ENCODE data around the gene MCRS1. TPM values are rescaled to one million over a fixed set of nuclear protein-coding genes. Genes with fewer than 3 reads are reported as not detected.

MCRS1 gene
- total RNA-seq, 2 donors from 2014 or later: 54.1 to 87.0 TPM

- Histone ChIP-seq H3K27ac (no peak overlapping the region), H3K4me1 (replicated peaks) (no peaks in the 10 kb centered on the region), H3K36me3 (no peaks in the 10 kb centered on the region), H3K9me3 (no peaks in the 10 kb centered on the region), H3K27me3 (replicated peaks; ENCODE audit: insufficient read depth) (no peaks in the 10 kb centered on the region), H3K4me3 (no peak overlapping the region)
- intact Hi-C loops (cut with DNase I): no loop called here
- 89% methylated on average over 4 of the region's 4 CpGs for WGBS
- no peak for DNase-seq (ENCODE audit: low spot score)
- TF ChIP-seq POLR2A (IDR thresholded peaks at IDR 0.05) (no peak), POLR2AphosphoS5 (IDR thresholded peaks at IDR 0.05) (no peak), CTCF (IDR thresholded peaks at IDR 0.05) (no peak)
Observed at GRCh38 chr12:49521389-49521788, 46.6 kb downstream of the MCRS1 start.

GRCh38 chr12:49519574-49519936 lies 48.4 kb downstream of the MCRS1 start:
- Histone ChIP-seq H3K4me3 (no peak overlapping the region), H3K9me3 (no peaks in the 10 kb centered on the region), H3K27me3 (replicated peaks; ENCODE audit: insufficient read depth) (no peaks in the 10 kb centered on the region), H3K36me3 (no peaks in the 10 kb centered on the region), H3K27ac (no peak overlapping the region), H3K4me1 (replicated peaks) (no peaks in the 10 kb centered on the region)
- no peak for DNase-seq (ENCODE audit: low spot score)
- WGBS: 97% methylated on average over 5 of the region's 5 CpGs
- intact Hi-C loops (cut with DNase I): no loop called here
- no peak for TF ChIP-seq CTCF (IDR thresholded peaks at IDR 0.05)
- no peak for TF ChIP-seq POLR2AphosphoS5 (IDR thresholded peaks at IDR 0.05)
- TF ChIP-seq POLR2A (IDR thresholded peaks at IDR 0.05): no peak

GRCh38 chr12:49518914-49519573 lies 48.9 kb downstream of the MCRS1 start:
- intact Hi-C loops (cut with DNase I): no loop called here
- WGBS: 78% methylated on average over 2 of the region's 2 CpGs
- Histone ChIP-seq H3K27me3 (replicated peaks; ENCODE audit: insufficient read depth) (no peaks in the 10 kb centered on the region), H3K9me3 (no peaks in the 10 kb centered on the region), H3K36me3 (no peaks in the 10 kb centered on the region), H3K4me1 (replicated peaks) (no peaks in the 10 kb centered on the region), H3K4me3 (no peak overlapping the region), H3K27ac (no peak overlapping the region)
- DNase-seq (ENCODE audit: low spot score): no peak
- TF ChIP-seq CTCF (IDR thresholded peaks at IDR 0.05): no peak
- no peak for TF ChIP-seq POLR2AphosphoS5 (IDR thresholded peaks at IDR 0.05)
- TF ChIP-seq POLR2A (IDR thresholded peaks at IDR 0.05): no peak

GRCh38 chr12:49515266-49515665 lies 52.7 kb downstream of the MCRS1 start:
- no peaks in the 10 kb centered on the region for H3K4me1 ChIP-seq (replicated peaks)
- H3K27ac ChIP-seq: no peak overlapping the region
- intact Hi-C loops (cut with DNase I): no loop called here
- no peak for TF ChIP-seq CTCF (IDR thresholded peaks at IDR 0.05)
- no peak for TF ChIP-seq POLR2AphosphoS5 (IDR thresholded peaks at IDR 0.05)
- TF ChIP-seq POLR2A (IDR thresholded peaks at IDR 0.05): no peak
- DNase-seq (ENCODE audit: low spot score): no peak
- H3K36me3 ChIP-seq: no peaks in the 10 kb centered on the region
- WGBS: 78% methylated on average over 5 of the region's 5 CpGs
- H3K4me3 ChIP-seq: no peak overlapping the region
- H3K9me3 ChIP-seq: no peaks in the 10 kb centered on the region
- H3K27me3 ChIP-seq (replicated peaks; ENCODE audit: insufficient read depth): no peaks in the 10 kb centered on the region

- no peak overlapping the region for H3K4me3 ChIP-seq
- no peaks in the 10 kb centered on the region for H3K9me3 ChIP-seq
- intact Hi-C loops (cut with DNase I): loop anchor here (5.0 kb wide), 3 partner anchors 155 to 225 kb away; no protein-coding TSS in a partner anchor
- TF ChIP-seq POLR2A (IDR thresholded peaks at IDR 0.05) (no peak), POLR2AphosphoS5 (IDR thresholded peaks at IDR 0.05) (no peak), CTCF (IDR thresholded peaks at IDR 0.05) (no peak)
- H3K27ac ChIP-seq: no peak overlapping the region
- no peak for DNase-seq (ENCODE audit: low spot score)
- WGBS: 33% methylated on average over 1 of the region's 1 CpG
- H3K27me3 ChIP-seq (replicated peaks; ENCODE audit: insufficient read depth): no peaks in the 10 kb centered on the region
- H3K36me3 ChIP-seq: no peaks in the 10 kb centered on the region
- H3K4me1 ChIP-seq (replicated peaks): no peaks in the 10 kb centered on the region
Observed at GRCh38 chr12:49512546-49512945, 55.4 kb downstream of the MCRS1 start.
